Daoy (cell line): ENCODE results near the gene GNS. TPM values are rescaled to one million over a fixed set of nuclear protein-coding genes. Genes with fewer than 3 reads are reported as not detected.
A peak's percentile ranks its signal among the peaks of the same experiment; 100 is the strongest.
"Not testable (repeated sequence)": the region's sequence is repeated elsewhere in the genome, so short reads cannot be mapped to it uniquely, and the experiment has no call there.

Experiments used
- DNase-seq: peaks from one replicate; pipeline ENCODE4 v3.0.0-alpha.2; 2015; ENCODE audit warnings: low read depth
- total RNA-seq: library from RNA; depleted of rRNA; stranded (reverse); fragments of >200 nt; shearing (Covaris generic); gene quantifications from 2 replicates; pipeline ENCODE4 v1.2.3, GENCODE V29; 2014

The GNS gene
- total RNA-seq, 1 experiment from 2014 or later = 60.9 TPM

DNA sequence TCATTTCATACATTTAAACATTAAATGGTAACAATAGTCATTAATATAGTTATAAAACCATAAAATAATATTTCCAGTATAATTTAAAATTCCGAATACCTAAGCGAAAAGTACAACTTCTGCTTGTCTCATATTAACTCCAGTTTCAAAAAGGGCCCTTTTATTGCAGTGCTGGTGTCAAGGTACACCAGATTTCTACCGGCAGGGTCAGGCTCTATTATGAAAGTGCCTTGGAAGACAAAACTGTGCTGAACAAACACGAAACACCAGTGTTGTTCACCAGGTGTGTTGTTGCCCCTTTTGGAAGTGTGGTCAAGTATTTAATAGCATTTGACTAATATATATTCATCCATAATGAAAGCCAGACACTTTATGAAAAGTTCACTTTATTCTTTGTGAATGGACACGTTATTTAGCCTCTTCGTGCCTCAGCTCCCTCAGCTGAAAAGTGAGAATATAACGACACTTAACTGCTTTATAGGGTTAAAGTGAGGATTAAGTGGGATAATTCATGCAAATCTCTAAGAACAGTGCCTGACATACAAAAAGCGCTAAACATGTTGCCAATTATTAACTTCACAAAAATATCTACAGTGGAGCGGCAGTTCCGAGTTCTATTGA is 20.3 kb upstream of the GNS start:
- no peak for DNase-seq

DNA sequence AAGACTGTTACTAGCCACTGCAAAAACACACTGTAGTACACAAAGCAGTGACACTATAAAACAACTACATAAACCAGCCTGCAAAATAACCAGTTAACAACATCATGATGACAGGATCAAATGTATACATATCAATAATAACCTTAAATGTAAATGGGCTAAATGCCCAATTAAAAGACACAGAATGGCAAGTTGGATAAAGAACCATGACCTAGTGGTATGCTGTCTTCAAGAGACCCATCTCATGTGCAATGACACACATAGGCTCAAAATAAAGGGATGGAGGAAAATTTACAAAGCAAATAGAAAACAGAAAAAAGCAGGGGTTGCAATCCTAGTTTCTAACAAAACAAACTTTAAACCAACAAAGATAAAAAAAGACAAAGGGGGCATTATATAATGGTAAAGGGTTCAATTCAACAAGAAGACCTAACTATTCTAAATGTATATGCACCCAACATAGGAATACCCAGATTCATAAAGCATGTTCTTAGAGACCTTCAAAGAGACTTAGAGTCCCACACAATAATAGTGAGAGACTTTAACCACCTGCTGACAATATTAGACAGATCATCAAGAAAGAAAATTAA is 16.0 kb upstream of the GNS start:
- DNase-seq = not testable (repeated sequence)

DNA sequence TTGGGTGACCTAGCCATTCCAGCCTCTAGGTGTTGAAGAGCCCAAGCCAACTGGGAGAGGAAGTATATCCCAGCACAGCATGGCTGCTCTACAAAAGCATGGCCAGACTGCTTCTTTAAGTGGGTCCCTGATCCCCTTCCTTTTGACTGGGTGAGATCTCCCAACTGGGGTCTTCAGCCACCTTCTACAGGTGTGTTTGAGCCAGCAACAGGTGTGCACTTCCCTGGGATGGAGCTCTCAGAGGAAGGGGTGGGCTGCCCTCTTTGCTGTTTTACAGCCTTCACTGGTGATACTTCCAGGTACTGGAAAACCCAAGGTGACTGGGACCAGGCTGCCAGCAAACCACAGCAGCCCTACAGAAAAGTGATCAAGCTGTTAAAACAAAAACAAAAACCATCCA is 14.2 kb upstream of the GNS start:
- no peak for DNase-seq

DNA sequence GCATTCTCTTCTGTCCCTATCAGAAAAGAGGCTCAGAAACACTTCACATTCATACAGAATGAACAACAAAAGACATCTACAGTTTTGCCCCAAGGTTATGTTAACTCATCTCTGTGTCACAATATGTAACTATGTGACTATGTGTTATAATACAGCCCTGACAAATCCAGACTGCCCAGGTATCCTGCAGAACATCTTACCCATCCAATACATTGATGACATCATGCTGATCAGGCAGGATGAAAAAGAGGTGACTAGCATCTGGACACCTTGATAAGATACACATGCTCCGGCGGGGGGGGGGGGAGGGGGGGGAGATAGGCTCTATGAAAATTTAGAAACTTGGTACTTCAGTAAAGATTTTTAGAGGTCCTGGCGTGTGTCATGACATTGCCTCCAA is 8.3 kb upstream of the GNS start:
- DNase-seq = no peak

DNA sequence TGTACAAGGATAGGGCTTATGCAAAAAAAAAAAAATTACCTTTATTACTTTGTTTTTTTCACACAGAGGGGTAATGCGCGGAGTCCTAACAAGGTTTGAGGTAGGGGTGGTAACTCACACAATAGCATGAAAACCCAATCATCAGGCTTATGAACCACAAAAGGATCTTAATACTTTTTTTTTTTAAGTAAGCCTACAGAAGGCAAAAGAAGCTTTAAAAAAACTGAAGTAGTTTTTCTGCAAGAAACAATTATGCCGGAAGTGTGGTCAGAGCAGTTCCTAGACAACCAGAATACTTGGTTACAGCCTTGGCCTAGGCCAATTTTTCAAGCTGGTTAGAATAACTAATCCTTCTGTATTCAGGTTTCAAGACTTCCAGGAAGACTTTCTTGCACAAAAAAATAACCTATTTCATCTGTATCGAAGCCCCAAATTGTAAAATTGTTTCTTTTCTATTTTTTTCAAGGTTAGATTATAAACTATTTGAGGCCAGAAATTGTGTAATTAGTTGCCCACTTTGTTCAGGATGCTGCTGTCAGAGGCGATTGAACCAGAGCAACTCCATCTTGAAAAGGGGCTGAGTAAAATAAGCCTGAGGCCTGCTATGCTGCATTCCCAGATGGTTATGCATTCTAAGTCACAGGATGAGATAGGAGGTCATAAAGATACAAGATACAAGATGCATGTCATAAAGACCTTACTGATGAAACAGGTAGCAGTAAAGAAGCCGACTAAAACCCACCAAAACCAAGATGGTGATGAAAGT is 1.8 kb upstream of the GNS start:
- DNase-seq = no peak

DNA sequence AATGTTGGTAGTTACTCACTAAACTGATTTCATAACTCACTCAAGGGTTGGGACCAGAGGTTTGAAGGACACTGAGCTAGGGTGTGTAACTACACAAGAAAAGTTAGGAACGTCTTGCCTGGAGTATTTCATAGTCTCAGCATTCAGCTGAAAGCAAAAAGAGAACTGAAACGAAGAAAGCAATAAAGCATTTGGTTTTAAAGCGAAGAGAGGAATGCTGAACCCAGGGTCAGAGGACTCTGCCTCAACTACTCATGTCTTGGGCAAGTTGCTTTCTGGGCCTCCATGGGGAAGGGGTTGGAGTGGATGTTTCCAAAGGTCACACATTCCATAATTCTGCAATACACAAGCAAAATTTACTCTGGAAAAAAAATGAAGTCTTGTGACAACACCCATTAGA is 1.4 kb downstream of the GNS start:
- DNase-seq = no peak

DNA sequence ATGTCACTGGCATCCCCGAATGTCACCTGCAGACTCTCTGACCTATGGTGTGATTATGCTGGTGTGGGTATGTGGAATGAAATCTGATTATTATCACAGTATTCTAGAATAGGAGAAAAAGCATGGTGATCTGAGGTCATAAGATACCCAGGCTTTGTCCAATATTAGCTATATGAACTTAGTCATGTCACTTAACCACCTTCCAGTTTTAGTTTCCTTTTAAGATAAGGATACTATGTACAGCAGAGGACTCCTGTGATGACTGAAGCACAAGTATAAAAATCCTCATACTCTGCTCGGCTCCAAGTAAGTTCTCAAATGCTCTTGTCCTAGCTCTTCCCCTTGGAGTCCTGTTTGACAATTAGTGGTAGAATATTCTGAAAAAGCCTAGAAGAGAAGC is 2.8 kb downstream of the GNS start:
- no peak for DNase-seq

DNA sequence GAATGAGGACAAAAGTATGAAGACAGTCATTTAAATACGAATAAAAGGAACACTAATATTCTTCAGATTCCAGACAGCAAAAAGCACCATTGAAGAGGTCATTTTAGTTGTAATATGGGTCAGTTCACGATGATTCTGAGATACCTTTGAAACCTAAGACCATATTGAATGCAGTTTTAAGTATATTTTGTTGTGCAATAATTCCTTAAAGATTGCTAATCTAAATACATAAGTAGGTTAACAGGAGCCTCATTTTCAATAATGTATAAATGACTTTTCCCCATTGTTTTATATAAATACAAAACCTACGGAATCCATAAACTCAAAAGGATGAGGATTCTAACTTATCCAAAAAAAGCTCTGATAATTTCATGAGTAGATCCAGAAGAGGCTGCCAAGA is 5.8 kb downstream of the GNS start:
- DNase-seq = no peak

DNA sequence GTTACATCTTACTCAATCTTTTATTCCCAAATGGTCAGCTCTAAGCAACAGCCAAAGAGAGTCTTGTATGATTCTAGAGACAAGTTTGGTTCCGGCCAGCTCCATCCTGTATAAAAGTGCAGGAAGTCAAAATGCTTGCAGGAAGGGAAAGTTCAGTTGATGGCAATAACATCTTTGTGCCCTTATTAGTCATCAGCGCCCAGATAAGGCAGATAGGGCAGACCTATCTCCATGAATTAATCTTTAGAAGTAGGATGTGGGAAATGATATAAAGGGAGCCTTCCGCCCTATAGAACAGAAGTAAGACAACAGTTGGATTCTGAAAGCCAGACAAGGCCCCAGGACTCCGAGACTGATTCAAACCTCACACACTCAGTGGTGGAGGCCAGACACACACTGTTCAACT is 6.4 kb downstream of the GNS start:
- DNase-seq = no peak

DNA sequence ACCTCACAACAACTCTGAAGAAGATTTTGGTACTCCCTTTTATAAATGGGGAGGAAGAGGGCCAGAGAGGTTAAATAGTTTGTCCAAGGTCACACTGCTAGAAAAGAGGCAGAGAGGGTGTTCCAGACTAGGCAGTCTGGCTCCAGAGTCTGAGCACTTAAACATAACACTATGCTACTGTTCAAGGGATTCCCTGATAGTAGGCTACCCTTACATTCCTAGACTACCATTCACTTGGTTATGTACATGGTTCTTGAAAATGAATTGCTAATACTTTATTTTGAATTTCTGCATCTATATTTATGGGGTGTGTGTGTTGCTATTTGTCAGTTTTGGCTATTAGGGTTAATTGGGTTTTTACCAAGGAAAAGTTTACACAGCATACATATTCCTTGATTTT is 7.2 kb downstream of the GNS start:
- no peak for DNase-seq

DNA sequence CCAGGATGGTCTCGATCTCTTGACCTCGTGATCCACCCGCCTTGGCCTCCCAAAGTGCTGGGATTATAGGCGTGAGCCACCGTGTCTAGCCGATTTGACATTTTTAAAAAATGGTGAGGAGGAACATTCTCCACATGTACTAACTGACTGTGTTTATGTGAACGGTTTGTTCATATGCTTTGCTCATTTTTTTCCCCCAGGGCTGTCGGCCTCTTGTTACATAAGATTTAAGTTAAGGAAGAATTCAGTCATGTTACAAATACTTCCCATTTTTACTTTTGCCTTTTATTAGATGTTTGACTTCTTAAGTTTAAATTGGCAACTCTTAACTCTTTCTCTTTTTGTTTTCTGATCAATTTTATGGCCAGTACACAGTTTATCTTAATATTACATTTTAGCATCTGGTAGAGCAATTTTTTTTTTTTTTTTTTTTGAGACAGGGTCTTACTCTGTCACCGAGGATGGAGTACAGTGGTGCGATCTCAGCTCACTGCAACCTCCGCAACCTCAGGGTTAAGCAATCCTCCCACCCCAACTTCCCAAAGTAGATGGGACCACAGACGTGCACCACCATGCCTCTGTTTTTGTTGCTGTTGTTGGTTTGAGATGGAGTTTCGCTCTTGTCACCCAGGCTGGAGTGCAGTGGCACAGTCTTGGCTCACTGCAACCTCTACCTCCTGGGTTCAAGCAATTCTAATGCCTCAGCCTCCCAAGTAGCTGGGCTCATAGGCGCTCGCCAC is 9.6 kb downstream of the GNS start:
- no peak for DNase-seq

DNA sequence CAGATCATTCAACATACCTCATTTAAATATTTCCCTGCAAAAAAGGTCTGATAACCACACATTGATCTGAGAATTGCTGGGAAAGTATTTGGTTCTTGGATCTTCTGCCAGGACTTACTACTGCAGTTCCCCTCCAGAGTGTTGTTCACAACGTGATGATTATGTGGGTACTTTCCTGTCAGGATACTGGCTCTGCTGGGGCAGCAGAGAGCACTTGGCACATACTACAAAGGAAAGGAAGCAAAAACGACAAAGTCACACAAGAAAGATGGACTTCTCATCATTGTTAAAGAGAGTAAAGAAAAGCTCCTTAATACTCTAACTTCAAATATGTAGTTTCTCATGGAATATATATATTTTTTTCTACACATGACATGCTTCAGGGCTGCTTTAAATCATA is 11.5 kb downstream of the GNS start:
- no peak for DNase-seq

DNA sequence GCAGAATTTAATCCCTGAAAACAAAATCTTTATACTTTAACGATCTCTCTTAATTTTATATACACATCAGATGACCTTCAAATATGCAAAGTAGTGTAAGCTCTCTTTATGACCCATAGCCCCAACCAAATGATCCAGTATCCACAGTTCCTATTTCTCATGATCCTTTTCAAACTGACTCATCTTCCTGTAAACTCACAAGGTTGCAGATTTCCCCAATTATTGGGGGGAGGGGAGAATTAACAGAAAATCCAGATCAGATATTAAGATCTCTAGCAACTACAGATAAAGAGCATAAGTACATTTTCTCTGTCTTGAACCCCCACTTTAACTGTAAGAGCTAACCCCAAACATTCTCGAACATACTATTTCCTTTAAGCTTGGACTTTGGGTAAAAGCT is 12.5 kb downstream of the GNS start:
- DNase-seq = no peak

DNA sequence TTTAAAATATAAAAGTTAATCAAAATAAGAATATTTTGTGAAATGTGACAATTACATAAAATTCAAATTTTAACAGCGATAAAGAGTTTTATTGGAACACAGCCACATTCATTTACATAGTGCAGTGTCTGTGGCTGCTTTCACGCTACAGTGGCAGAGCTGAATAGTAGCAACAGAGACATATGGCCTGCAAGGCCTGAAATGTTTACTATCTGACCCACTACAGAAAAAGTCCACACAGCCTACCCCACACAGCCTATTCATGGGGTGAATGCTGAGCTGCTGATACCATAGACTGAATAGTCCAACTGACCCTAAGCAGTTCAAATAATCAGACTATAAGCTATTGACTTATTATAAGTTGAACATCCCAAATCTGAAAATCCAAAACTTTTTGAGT is 13.2 kb downstream of the GNS start:
- no peak for DNase-seq

DNA sequence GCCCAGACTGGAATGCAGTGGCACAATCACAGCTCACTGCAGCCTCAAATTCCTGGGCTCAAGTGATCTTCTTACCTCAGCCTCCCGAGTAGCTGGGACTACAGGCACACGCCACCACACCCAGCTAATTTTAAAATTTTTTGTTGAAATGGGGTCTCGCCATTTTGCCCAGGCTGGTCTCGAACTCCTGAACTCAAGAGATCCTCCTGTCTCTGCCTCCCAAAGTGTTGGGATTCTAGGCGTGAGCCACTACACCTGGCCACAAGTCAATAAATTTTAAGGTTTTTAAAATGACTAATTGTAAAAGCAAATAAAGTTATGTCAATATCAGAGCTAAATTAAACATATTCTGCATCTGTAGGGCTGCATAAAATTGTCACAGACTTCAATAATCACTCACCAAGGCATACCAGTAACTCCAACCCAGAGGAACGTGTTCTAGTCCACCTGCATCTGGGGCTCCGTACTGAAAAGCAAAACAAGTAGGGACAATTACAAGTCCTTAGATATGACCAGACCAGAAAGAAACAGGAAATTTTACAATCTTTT is 13.9 kb downstream of the GNS start:
- DNase-seq = no peak

DNA sequence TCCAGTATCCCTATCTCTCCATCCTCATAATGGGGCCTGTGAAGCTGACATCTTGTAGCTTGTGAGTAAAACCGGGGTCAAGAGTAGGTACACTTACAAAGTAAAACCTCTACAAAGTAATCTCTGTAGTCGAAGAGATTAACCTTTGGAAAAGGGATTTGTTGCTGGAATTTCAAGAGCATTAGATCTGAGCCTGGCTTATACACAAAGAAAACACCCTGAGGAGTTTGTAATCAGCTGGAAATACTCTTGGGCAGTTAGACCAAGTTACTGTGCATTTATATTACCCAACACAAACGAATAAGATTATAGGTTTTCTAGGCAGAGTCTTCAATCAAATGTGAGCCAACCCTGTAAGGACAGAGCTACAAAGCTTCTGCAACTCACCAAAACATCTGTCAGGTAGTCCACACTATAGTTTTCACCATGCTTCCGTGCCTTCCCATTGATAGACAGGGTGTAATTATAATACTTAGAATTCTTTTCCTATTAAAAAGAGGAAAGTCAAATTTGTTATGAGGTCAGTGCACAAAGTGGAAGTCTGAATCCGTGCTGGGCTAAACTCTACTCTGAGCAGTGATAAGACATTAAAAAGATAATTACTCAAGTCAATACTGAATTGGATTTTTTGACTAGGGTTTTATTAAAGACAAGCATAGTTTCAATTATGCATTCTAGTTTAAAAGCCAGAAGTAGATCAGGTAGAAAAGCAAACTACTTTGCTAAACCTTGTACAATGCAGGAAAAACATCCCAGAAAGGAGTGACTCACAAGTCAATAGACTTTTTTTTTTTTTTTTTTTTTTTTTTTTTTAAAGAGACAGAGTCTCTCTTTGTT is 14.6 kb downstream of the GNS start:
- DNase-seq = no peak

DNA sequence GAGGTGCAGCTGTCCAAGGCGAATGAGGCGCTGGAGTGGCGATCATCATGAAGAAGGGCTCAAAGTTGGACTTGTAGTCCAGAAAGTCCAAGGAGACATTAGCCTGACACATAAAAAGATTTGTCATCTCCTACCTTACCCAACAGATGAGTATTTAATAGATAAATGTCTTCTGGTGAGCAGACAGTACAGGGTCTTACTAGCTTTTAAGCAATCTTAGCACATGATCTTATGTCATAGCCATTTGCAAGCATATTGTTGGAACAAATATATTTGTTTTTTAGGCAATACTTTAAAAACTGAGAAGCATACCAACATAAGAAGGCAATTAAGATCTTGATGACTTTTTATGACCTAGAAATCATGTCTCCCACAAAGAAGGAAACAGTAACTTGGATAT is 16.0 kb downstream of the GNS start:
- no peak for DNase-seq

DNA sequence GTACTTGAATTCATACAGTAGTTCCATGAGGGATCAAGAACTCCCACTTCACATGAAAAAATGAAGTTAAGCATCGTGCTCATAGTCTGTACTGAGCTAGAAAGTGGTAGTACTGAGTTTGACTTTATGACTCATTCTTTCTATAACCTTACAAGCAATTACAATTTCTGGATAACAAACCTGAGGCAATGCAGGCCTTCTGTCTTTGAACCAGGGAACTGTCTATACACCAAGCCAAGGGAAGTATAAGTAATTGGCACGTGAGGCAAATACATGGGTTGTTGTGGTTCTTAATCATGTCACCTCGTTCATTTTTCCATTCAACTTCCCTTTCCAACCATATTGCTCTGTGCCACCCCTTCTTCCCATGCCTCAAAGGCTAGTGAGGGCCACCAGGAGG is 16.8 kb downstream of the GNS start:
- no peak for DNase-seq

DNA sequence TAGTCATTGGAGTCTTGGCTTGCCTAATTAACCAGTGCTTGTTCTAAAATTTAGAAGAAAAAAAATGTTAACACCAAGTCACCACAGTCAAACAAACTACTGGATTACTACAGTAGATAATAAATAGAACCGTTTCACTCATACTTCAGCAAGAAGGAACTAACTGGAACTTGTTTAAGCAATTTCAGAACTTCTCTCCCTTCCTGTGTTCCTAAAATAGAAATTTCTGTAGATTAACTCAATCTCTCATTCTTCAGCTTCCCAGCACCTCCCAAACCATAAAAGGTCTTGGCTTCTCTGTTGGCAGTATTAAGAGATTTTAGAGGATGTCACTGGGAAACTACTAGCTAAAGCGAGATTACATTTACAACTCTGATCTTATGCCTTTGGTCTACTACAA is 18.6 kb downstream of the GNS start:
- no peak for DNase-seq

DNA sequence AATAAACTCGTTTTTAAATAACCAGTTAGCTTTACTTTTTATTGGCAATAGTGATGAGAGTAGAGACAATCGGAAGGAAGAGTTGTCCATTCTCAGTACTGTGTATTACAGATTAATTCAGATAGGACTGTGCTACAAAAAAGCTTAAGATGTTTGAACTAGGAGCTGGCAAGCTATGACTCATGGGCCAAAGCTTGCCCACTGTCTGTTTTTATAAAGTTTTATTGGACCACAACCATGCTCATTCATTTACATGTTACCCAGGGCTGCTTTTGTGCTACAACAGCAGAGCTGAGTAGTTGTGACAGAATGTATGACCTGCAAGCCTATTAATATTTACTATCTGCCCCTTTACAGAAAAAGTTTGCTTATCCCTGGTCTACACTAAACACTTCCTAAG is 19.4 kb downstream of the GNS start:
- DNase-seq = peak; percentile 68

DNA sequence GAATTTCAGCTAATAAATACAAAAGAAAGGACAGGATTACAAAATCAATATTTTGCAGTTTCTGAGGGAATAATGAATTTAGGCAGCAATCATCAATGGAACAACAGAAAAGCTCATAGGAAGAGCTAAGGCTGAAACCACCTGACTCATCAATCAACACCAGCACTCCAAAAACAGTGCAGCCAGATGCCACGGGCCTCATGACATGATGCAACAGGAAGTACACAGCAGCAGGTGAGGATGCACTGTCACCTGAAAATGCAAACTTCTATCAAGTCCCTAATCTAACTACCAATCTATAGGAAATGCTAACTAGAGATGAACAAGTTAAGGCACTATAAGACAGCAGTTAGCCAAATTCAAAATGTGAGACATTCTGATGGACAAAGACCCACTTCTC is 21.7 kb downstream of the GNS start:
- DNase-seq = no peak

DNA sequence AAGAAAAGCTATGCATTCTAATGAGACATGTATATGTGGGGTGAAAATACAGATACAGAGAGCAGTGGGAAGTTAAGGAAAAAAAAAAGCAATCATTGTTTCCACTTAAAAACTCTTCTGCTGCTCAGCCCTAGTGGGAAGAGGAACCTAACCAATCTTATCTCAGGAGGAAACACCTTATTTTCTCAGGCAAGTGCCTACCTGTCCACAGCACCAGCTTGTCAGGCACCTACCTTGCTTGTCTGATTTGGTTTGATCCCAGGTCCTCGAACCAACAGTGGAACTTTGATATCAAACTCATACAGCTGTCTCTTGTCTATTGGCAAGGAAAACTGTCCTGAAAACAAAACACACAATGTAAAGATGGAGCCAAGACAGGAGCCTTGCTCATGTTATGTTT is 22.4 kb downstream of the GNS start:
- DNase-seq = no peak
